Natural killer cell (primary cell): Measurements from ENCODE around the gene HARS2. TPM values are rescaled to one million over a fixed set of nuclear protein-coding genes. Genes with fewer than 3 reads are reported as not detected.
A peak's percentile ranks its signal among the peaks of the same experiment; 100 is the strongest.

Experiments
- ATAC-seq, 3 donors: fragments of 150-1000 bp in 2 of 3; fragments of 200-7000 bp in 1 of 3; cut with Tn5 transposase; 1 replicate in 1 of 3; 2 replicates in 2 of 3; pipeline ENCODE4 v1.10.0; 2021; ENCODE audit warnings: mild to moderate bottlenecking in 2 of 3, moderate library complexity in 2 of 3
- DNase-seq, 2 donors: peaks; one replicate each; pipeline versions ENCODE4 v3.0.0 to v3.0.0-alpha.2; 2013 to 2021; ENCODE audit warnings: mixed read lengths in 1 of 2
- H3K27ac ChIP-seq: one replicate; pipeline ENCODE4 v1.5.1; 2013; ENCODE audit warnings: mild to moderate bottlenecking, low read length
- H3K27me3 ChIP-seq: one replicate; pipeline ENCODE4 v1.6.1; 2013; ENCODE audit warnings: low read length; ENCODE audit not compliant: control insufficient read depth, insufficient read depth
- H3K36me3 ChIP-seq: one replicate; pipeline ENCODE4 v1.6.1; 2013; ENCODE audit warnings: low read length; ENCODE audit not compliant: control insufficient read depth, insufficient read depth
- H3K4me1 ChIP-seq: one replicate; pipeline ENCODE4 v1.6.1; 2013; ENCODE audit warnings: low read length; ENCODE audit not compliant: control insufficient read depth, insufficient read depth
- H3K4me3 ChIP-seq: one replicate; pipeline ENCODE4 v1.5.1; 2013; ENCODE audit warnings: low read length
- H3K9me3 ChIP-seq: one replicate; pipeline ENCODE4 v1.6.1; 2013; ENCODE audit warnings: low read length; ENCODE audit not compliant: control insufficient read depth, insufficient read depth
- H3K27ac Mint-ChIP-seq, 2 donors: one replicate each; pipeline ENCODE4 v1.8.0; 2022; ENCODE audit warnings: mild to moderate bottlenecking in 2 of 2, mixed read lengths in 2 of 2, moderate library complexity in 1 of 2
- H3K27me3 Mint-ChIP-seq, 2 donors: one replicate each; pipeline ENCODE4 v1.8.0; 2022; ENCODE audit warnings: low read depth in 2 of 2, mixed read lengths in 2 of 2
- H3K36me3 Mint-ChIP-seq: one replicate; pipeline ENCODE4 v1.8.0; 2022; ENCODE audit warnings: mixed read lengths
- H3K4me1 Mint-ChIP-seq, 2 donors: one replicate each; pipeline ENCODE4 v1.8.0; 2022; ENCODE audit warnings: mixed read lengths in 2 of 2
- H3K4me3 Mint-ChIP-seq: one replicate; pipeline ENCODE4 v1.8.0; 2022; ENCODE audit warnings: mild to moderate bottlenecking, moderate library complexity, mixed read lengths
- H3K9me3 Mint-ChIP-seq, 2 donors: one replicate each; pipeline ENCODE4 v1.8.0; 2022; ENCODE audit warnings: mixed read lengths in 2 of 2
- WGBS: methylation state at CpG from one replicate; pipeline ENCODE4 v1.1.7; 2013; ENCODE audit warnings: missing lambda C conversion rate; ENCODE audit not compliant: insufficient coverage; 5-methylcytosine and 5-hydroxymethylcytosine counted together
- intact Hi-C: fragments of 100-400 bp; cut with micrococcal nuclease; formaldehyde crosslinking; loops from one replicate; pipeline ENCODE4 v1.14.2; 2022
- total RNA-seq, 4 donors: library from RNA; stranded (reverse); fragments of 120-200 nt in 1 of 4; gene quantifications; one replicate each; pipeline versions ENCODE4 v1.2.3 to v1.2.4, GENCODE V29; 2013 to 2022
- TF ChIP-seq, protein P1 (sequence below): fragments of 200-600 bp; IDR thresholded peaks from one replicate; pipeline ENCODE4 v1.8.0; 2022; ENCODE audit warnings: antibody characterized with exemption

HARS2 gene, protein sequence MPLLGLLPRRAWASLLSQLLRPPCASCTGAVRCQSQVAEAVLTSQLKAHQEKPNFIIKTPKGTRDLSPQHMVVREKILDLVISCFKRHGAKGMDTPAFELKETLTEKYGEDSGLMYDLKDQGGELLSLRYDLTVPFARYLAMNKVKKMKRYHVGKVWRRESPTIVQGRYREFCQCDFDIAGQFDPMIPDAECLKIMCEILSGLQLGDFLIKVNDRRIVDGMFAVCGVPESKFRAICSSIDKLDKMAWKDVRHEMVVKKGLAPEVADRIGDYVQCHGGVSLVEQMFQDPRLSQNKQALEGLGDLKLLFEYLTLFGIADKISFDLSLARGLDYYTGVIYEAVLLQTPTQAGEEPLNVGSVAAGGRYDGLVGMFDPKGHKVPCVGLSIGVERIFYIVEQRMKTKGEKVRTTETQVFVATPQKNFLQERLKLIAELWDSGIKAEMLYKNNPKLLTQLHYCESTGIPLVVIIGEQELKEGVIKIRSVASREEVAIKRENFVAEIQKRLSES
- 10 to 100 TPM; 42.5 to 48.4 (median 45.6) TPM for total RNA-seq
- total RNA-seq (2013) = 40.1 TPM

DNA sequence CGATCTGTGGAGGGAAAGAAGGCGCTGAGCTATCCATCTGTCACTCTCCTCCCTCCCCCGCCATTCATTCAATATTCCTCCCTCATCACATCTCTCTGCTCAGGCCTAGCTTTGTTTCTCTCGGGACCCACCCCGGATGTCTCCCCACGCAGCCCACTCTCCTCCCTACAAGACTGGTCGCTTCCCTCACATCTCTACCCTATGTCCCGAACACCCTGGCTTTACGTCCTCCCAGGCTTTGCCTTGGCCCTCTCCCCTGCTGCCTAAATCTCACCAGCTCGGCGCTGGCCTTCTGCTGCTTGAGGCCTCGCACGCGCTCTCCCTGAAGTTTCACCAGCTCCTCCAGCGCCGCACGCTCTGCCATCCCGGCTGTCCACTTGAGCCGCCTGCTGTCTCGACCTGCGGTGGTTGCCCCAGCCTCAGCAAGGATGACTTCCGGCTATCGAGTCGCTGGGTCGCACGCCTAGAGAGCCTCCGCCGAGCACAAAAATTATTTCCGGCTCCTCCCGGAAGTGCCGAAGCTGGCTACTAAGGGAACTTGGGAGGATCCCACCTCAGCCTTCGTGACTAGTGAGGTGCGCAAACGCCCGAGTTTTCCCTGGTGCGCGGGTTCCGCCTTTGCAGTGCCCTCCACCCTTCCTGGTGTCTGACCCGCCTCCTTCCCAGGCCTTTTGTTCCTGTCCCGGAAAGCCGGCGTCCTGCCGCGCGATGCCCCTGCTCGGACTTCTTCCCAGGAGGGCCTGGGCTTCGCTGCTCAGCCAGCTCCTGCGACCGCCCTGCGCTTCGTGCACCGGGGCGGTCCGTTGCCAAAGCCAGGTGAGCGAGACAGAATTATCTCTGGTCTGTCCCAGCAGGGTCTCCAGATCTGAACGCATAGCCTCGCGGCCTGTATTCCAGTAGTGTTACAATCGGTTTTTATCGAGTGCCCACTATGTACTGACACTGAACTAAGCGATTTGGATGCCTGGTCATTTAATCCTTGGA lies at the start of gene HARS2, which contains the start of gene HARS1:
Gene HARS2 (plus strand): TSS at position 515 of the 984 bp plus-strand sequence. CDS start 194 bp downstream, at position 709.
Gene HARS1 (minus strand): TSS at position 430 of the 984 bp plus-strand sequence. CDS start 66 bp downstream, at position 364.
- Mint-ChIP-seq H3K36me3 (peaks cover 10% of the 10 kb centered on the region), H3K9me3 (no peaks in the 10 kb centered on the region), H3K4me3 (peak within 1 kb of the TSS; percentile 100), H3K27ac (peak within 1 kb of the TSS; percentile 92 to 94), H3K27me3 (no peaks in the 10 kb centered on the region), H3K4me1 (peaks cover 31 to 54% of the 10 kb centered on the region in 2 donors)
- Histone ChIP-seq H3K27me3 (no peaks in the 10 kb centered on the region), H3K36me3 (peaks cover 35% of the 10 kb centered on the region), H3K9me3 (no peaks in the 10 kb centered on the region), H3K27ac (peak within 1 kb of the TSS; percentile 64), H3K4me3 (peak within 1 kb of the TSS; percentile 77), H3K4me1 (peaks cover 16% of the 10 kb centered on the region)
- WGBS = under 1% methylated on average over 61 of the region's 61 CpGs
- TF ChIP-seq, protein P1, sequence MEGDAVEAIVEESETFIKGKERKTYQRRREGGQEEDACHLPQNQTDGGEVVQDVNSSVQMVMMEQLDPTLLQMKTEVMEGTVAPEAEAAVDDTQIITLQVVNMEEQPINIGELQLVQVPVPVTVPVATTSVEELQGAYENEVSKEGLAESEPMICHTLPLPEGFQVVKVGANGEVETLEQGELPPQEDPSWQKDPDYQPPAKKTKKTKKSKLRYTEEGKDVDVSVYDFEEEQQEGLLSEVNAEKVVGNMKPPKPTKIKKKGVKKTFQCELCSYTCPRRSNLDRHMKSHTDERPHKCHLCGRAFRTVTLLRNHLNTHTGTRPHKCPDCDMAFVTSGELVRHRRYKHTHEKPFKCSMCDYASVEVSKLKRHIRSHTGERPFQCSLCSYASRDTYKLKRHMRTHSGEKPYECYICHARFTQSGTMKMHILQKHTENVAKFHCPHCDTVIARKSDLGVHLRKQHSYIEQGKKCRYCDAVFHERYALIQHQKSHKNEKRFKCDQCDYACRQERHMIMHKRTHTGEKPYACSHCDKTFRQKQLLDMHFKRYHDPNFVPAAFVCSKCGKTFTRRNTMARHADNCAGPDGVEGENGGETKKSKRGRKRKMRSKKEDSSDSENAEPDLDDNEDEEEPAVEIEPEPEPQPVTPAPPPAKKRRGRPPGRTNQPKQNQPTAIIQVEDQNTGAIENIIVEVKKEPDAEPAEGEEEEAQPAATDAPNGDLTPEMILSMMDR = no peak
- ATAC-seq (peak; percentile 95 to 97 (median 97)), DNase-seq (peak; percentile 70 to 91)
- intact Hi-C loops = loop anchor here (1.0 to 2.0 kb wide), 3 partner anchors 9 to 290 kb away; partner anchors contain the start of genes ANKHD1, WDR55 and ZMAT2

- Mint-ChIP-seq H3K36me3 (no peaks in the 10 kb centered on the region), H3K27ac (no peak overlapping the region), H3K9me3 (no peaks in the 10 kb centered on the region), H3K4me1 (peaks cover 22 to 41% of the 10 kb centered on the region in 2 donors), H3K4me3 (no peak overlapping the region), H3K27me3 (no peaks in the 10 kb centered on the region)
- no peak for ATAC-seq
- H3K27ac ChIP-seq = no peak overlapping the region
- intact Hi-C loops = no loop called here
- WGBS = 89% methylated on average over 8 of the region's 8 CpGs
- H3K27me3 ChIP-seq = no peaks in the 10 kb centered on the region
- H3K36me3 ChIP-seq = peaks cover 24% of the 10 kb centered on the region
- H3K4me3 ChIP-seq = no peak overlapping the region
- DNase-seq = no peak
- H3K9me3 ChIP-seq = no peaks in the 10 kb centered on the region
- TF ChIP-seq, protein P1 = no peak
- H3K4me1 ChIP-seq = peaks cover 23% of the 10 kb centered on the region
Measured at GRCh38 chr5:140641716-140642115, 49.5 kb upstream of the HARS2 start.

DNA sequence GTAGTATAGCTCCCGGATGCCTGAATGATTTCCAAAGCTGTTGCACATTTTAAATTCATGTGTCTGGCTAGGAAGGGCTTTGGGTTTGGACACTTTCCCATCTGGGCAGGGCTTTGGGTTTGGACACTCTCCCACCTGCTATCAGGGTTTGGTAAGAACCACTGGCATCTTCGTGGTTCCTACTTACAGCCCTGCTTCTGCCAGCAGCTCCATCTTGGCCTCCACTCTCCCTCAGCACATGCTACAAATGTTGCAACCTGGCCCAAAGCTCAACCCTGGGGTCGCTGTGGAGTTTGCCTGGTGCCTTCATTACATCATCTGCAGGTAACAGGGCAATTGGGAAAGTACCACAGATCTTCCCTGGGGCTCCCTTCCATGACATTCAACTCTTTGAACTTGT lies 48.5 kb upstream of the HARS2 start:
- Mint-ChIP-seq H3K27ac (no peak overlapping the region), H3K4me1 (peaks cover 32 to 51% of the 10 kb centered on the region in 2 donors), H3K27me3 (no peaks in the 10 kb centered on the region), H3K9me3 (no peaks in the 10 kb centered on the region), H3K36me3 (no peaks in the 10 kb centered on the region), H3K4me3 (no peak overlapping the region)
- intact Hi-C loops = no loop called here
- ATAC-seq = no peak
- DNase-seq = no peak
- H3K4me3 ChIP-seq = no peak overlapping the region
- H3K9me3 ChIP-seq = no peaks in the 10 kb centered on the region
- H3K36me3 ChIP-seq = peaks cover 24% of the 10 kb centered on the region
- H3K4me1 ChIP-seq = peaks cover 27% of the 10 kb centered on the region
- TF ChIP-seq, protein P1 = no peak
- H3K27me3 ChIP-seq = no peaks in the 10 kb centered on the region
- H3K27ac ChIP-seq = no peak overlapping the region
- 97% methylated on average over 3 of the region's 3 CpGs for WGBS
